HG02610 (cell line): ENCODE results near the gene STX16.

Source experiments
- ATAC-seq: cut with Tn5 transposase; IDR thresholded peaks from one replicate; pipeline ENCODE4 v1.9.1; 2021; ENCODE audit warnings: mild to moderate bottlenecking, moderate library complexity; ENCODE audit not compliant: unreplicated experiment

The STX16 gene

GRCh38 chr20:58673119-58673518 is 22.0 kb downstream of the STX16 start:
- ATAC-seq: no peak

- no peak for ATAC-seq
These were observed 24.1 kb downstream of the STX16 start for GRCh38 chr20:58675146-58675584.

DNA sequence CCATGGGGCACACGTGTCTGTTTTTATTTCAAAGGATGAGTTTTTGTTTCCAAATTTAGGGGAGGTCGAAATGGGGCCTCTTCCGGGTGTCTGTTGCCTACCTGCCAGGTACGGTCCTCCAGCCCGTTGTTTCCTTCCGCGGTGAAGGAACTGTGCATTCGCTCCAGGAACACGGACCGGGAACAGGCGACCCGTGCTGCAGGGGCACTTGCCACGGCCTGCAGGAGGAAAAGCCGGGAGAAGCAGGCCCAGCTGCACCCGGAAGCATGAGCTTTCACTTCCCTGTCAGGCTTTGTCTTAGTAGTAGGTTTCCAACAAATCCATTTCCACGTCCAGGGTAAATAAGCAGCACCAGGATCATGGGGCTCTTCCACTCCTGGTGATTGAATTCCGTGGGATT is 24.6 kb downstream of the STX16 start:
- no peak for ATAC-seq

DNA sequence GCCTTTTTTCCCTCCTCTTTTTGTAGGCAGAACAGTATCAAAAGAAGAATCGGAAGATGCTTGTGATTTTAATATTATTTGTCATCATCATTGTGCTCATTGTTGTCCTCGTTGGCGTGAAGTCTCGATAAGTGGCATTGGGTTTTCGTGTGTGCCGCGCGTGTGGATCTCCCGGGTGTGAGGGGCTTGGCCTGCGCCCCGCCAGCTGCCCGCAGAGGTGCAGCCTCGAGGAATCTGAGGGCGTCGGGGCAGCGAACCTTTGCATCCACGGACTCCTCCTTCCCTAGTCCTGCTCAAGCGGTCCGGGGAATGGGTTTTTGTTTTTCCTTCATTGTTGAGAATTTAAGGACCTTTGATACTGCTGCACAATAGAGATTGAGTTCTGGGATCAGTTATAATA is 25.1 kb downstream of the STX16 start:
- no peak for ATAC-seq

DNA sequence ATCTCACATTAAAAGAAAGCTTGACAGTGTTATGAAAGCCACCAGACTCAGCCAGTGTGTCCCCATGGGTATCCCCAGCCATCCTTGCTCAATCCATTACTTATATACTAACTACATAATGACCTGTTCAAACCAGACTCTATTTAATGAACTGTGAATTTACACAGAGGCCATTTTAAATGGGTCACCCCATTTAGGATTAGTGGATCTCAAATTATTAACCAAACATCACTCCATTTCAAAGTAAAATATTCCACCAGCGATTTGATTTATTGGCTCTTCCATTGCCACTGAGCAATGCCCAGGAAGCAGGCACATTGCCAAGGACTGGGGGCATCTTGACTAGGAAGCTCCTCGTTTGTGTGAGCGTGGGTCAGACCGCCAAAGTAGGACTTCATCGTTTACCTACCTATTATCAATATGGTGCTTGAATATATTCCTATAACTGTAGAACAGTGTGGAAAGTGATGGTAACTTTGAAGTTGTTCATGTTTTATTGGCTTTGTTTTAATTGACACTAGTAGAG is 26.1 kb downstream of the STX16 start:
- ATAC-seq: no peak

GRCh38 chr20:58677808-58678207 is 26.7 kb downstream of the STX16 start:
- no peak for ATAC-seq

GRCh38 chr20:58678806-58679205 is 27.7 kb downstream of the STX16 start:
- no peak for ATAC-seq

- ATAC-seq: no peak
These were observed 31.8 kb downstream of the STX16 start for GRCh38 chr20:58682656-58683531.

DNA sequence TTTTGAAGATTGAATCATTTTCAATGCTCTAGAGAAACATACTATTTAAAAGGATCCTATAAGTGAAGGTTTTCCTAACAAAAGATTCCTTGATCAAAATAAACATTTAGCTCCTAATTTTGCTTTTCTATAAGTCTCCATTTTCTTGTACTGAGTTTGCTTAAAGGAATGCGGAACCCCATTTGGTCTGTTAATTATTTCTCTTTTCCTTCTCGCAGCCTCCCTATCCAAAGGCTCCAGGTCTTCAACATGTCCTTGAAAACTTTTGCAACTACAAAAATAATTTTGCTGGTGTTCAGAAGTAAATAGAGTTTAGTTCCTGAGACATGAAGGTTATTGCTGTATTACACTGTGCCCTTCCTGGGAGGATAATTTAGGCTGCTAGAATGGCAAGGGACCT is 33.2 kb downstream of the STX16 start:
- ATAC-seq: no peak

DNA sequence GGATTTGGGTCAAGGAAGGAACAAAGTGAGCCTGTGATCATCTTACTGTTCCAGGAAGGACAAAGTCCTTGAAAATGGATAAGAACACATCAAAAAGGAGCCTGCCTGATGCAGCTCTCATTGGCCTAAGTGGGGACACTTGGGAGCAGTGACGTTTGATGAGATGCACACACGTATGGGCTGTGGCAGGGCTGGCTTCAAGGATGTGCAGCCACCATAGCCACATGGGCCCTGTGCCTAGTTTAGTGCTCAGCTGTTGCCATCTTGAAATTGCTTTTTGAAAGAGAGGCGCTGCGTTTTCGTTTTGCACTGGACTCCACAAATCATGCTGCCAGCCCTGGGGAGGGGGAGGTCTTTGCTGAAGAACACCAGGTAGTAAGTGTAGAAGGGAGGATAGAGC is 34.9 kb downstream of the STX16 start:
- ATAC-seq: no peak

- no peak for ATAC-seq
These were observed 37.3 kb downstream of the STX16 start for GRCh38 chr20:58688414-58688813.

GRCh38 chr20:58688840-58689239 is 37.8 kb downstream of the STX16 start:
- no peak for ATAC-seq

GRCh38 chr20:58690396-58691135 is 39.5 kb downstream of the STX16 start:
- no peak for ATAC-seq

DNA sequence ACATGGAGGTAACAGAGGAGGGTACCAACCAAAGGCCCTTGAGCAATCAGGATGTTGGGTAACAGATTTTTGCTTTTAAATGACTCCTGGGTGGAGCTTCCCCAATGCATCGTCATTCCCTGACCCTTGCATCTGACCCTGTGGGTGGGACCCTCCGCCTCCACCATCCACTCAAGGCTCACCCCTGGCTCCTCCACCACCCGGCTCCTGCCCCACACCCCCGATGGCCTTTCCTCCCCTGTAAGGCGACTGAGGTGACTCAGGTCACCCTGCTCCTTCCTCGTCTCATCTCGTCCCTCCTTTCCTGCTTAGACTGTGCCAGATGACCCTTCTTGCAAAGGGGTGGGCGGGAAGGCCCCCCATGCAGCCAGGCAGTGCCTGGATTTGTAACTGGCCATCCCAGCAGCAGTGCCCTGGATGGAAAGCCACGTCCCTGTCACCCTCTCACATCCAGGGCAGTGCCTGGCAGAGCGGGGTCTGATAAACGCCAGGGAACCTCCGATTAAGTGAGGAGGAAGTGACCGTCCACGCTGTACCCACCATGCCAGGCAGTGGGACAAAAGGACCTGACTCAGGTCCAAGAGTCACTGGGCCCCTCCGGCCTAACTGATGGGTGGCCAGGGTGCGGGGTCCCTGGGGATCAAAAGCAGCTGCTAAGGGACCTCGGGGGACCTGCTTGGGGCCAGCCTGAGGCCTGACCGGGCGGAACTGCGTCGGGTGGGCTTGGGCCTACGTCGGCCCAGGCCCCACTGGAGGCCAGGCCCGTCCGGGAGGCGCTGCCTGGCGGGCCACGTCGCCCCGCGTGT is 40.9 kb downstream of the STX16 start:
- no peak for ATAC-seq

- ATAC-seq: peak; percentile 87
These were observed 41.6 kb downstream of the STX16 start, which contains the start of gene NPEPL1 for GRCh38 chr20:58692579-58693225. Gene NPEPL1, plus strand, starts transcription at chr20:58692800. Its CDS starts 101 bp downstream, at chr20:58692901.

- ATAC-seq: peak; percentile 2
These were observed 42.3 kb downstream of the STX16 start for GRCh38 chr20:58693226-58694006.

- no peak for ATAC-seq
These were observed 43.4 kb downstream of the STX16 start for GRCh38 chr20:58694241-58695083.

GRCh38 chr20:58695084-58695722 is 44.1 kb downstream of the STX16 start:
- no peak for ATAC-seq
